Heart left ventricle (tissue), 13 donors: ENCODE measurements around the gene NEU1.

Experiments
- CTCF ChIP-seq, 12 donors: fragments of 200-600 bp; sonication (generic) in 4 of 12; IDR thresholded peaks; one replicate each; pipeline versions ENCODE4 v1.5.0 to v1.8.0; 2018 to 2022; ENCODE audit warnings: antibody characterized with exemption in 12 of 12, mild to moderate bottlenecking in 5 of 12
- POLR2A ChIP-seq, 2 donors: fragments of 450-650 bp; IDR thresholded peaks; one replicate each; pipeline ENCODE4 v1.6.1; 2017; ENCODE audit warnings: antibody characterized with exemption in 2 of 2, mild to moderate bottlenecking in 2 of 2, moderate library complexity in 2 of 2
- donor health status: ischemic (EF 13 %, LVEDD 7.1; RV severe dilation, severe dysfunction).
- donor health status: DM: no; HTN: yes; CAD: no.
- donor health status: DM: no; HTN: no; CAD: no.
- donor health status: ischemic (EF 25% LVEDD 6.9; RV normal size, moderate dysfunction).
- donor health status: ischemic (EF 25% LVEDD 5.7; RV mildly dilated, moderate dysfunction).
- donor health status: ischemic (EF 35%, LVEDD 5.7; RV mildly dilated, moderate dysfunction).
- donor health status: nonischemic (EF 11% LVEDD 7.7; RV severe dilation, severe dysfunction).
- donor health status: DM: yes; HTN: yes; CAD: no.
- donor health status: PGD.
- donor health status: ischemic (EF 29% LVEDD 5.4; RV normal size, mild dysfunction).
- donor health status: nonischemic (EF 23%, LVEDD 6.1; RV moderate dilation, normal function).

GRCh38 chr6:31900917-31901414 lies 38.3 kb upstream of the NEU1 start:
- no peak for TF ChIP-seq POLR2A (IDR thresholded peaks at IDR 0.05)
- no peak for TF ChIP-seq CTCF (IDR thresholded peaks at IDR 0.05)
